ENCODE results near the gene AIFM1. TPM values are rescaled to one million over a fixed set of nuclear protein-coding genes. Genes with fewer than 3 reads are reported as not detected.

AIFM1 gene
- total and polyA plus RNA-seq, 2 donors (not counting 3 experiments of a cell fraction or from before 2014, with no cell fraction given): 23.7 to 29.7 TPM

DNA sequence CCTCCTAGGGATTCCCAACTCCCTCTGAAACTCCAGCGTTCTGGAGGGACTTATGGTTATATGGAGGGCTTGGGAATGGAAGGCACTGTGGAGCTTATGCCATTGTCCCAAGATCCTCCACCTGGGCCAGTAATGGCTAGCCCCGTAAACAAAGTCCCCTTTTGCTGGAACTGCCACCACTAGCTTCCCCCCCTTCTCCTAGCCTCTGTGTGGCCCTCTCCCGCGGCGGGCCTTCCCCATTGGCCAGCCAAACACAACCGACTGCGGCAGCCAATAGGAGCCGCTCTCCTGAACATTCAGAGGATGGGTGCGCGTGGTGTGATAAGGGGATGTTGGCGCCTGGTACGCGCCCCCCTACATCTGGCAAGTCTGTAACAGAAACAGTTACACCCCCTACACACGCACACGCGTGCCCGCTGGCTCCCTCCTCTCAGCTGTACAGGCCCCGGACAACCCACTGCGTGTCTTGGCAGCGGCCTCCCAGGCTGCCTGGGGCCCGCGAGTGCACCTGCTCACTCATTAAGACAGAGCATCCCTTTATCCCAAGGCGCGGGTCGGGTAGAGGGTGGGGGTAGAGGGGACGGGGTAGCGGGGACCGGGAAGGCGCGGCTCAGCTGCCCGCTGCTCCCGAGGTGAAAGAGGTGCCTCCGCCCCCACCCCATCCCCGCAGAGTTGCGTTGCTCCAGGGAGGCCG lies 5.3 kb upstream of the AIFM1 start:
- no peak for DNase-seq (ENCODE audit: low read depth, low spot score)
- Histone ChIP-seq H3K27me3 (ENCODE audit: control insufficient read depth in 2 of 2, insufficient read depth in 2 of 2, low read length in 2 of 2) (no peaks in the 10 kb centered on the region), H3K36me3 (ENCODE audit: control insufficient read depth in 2 of 2, extremely low read depth in 1 of 2, insufficient read depth in 2 of 2, low read length in 2 of 2) (no peaks in the 10 kb centered on the region), H3K4me2 (ENCODE audit: insufficient read depth, low read length) (peak overlapping the region; percentile 57), H4K20me1 (replicated peaks; ENCODE audit: control insufficient read depth, extremely low read depth, insufficient read depth, low read length) (no peaks in the 10 kb centered on the region), H3K9me3 (replicated peaks; ENCODE audit: control insufficient read depth, insufficient read depth, low read length) (no peaks in the 10 kb centered on the region), H3K27ac (ENCODE audit: insufficient read depth, low read depth, low read length) (no peak overlapping the region), H3K4me1 (ENCODE audit: control insufficient read depth, extremely low read depth, insufficient read depth, low read length) (peaks cover 35% of the 10 kb centered on the region), H2AFZ (ENCODE audit: low read depth, low read length) (peak overlapping the region; percentile 32), H3K9ac (replicated peaks; ENCODE audit: extremely low read depth, insufficient read depth, low read length) (no peak overlapping the region), H3K4me3 (replicated peaks in 1 of 3; ENCODE audit: insufficient read depth in 1 of 3, low read depth in 1 of 3, low read length in 3 of 3) (peak overlapping the region; percentile 30 to 53 (median 48)), H3K9me1 (replicated peaks; ENCODE audit: control insufficient read depth, extremely low read depth, insufficient read depth, low read length) (no peaks in the 10 kb centered on the region), H3K79me2 (ENCODE audit: control insufficient read depth, insufficient read depth, low read length) (no peaks in the 10 kb centered on the region)
- intact Hi-C loops (cut with micrococcal nuclease): no loop called here
- dilution Hi-C loops (cut with MboI; ENCODE audit: extremely low pct_ligation_motif_present, low sequenced_read_pairs): no loop called here
- POLR2A ChIA-PET: no interaction called here
- TF ChIP-seq, protein P1, sequence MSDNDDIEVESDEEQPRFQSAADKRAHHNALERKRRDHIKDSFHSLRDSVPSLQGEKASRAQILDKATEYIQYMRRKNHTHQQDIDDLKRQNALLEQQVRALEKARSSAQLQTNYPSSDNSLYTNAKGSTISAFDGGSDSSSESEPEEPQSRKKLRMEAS (IDR thresholded peaks at IDR 0.05; ENCODE audit: insufficient read depth, insufficient read length): no peak
- no peak for TF ChIP-seq EZH2 (IDR thresholded peaks at IDR 0.05; ENCODE audit: borderline replicate concordance, low read depth, low read length, severe bottlenecking)
- no peak for TF ChIP-seq JUN (IDR thresholded peaks at IDR 0.05; ENCODE audit: borderline replicate concordance, insufficient read depth, insufficient read length, low read depth)
- no peak for TF ChIP-seq GATA2 (IDR thresholded peaks at IDR 0.05; ENCODE audit: insufficient read depth, insufficient read length, low read depth, low read length)
- TF ChIP-seq POLR2AphosphoS5 (IDR thresholded peaks at IDR 0.05; ENCODE audit: insufficient read depth, low read depth, low read length): no peak
- BruUV-seq (replicated peaks): no TSS peak
- FAIRE-seq: peak; percentile 40
- CTCF ChIA-PET: interaction anchor here (0.7 to 2.5 kb wide), 3 partner anchors 17 to 110 kb away, joined by 4 to 8 read pairs (median 4); no protein-coding TSS in a partner anchor

DNA sequence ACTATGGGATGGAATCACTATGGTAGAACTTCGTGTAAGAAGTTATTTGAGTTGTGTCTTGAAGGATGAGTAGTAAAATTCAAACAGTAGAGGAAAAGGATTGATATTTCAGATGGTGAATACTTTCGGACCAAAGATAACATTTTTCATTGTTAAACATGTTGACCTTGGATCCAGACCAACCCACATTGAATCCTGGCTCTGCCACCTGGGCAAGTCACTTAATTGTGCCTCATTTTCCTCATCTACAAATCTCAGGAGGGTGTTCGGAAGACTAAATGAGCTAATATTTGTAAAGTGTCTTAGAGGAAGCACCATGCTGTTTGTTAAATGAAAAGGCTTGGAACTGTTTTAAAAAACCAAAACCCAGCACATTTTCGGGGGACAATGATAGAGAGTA lies 1.4 kb upstream of the AIFM1 start:
- dilution Hi-C loops (cut with MboI; ENCODE audit: extremely low pct_ligation_motif_present, low sequenced_read_pairs) (no loop called here), intact Hi-C loops (cut with micrococcal nuclease) (loop anchor here (2.0 kb wide), 2 partner anchors 46 to 82 kb away; no protein-coding TSS in a partner anchor)
- peak overlapping the region; percentile 92 for H3K4me2 ChIP-seq (ENCODE audit: insufficient read depth, low read length)
- no peak overlapping the region for H2AFZ ChIP-seq (ENCODE audit: low read depth, low read length)
- no peak overlapping the region for H3K27ac ChIP-seq (ENCODE audit: insufficient read depth, low read depth, low read length)
- peak; percentile 31 for DNase-seq (ENCODE audit: low read depth, low spot score)
- CTCF ChIA-PET: no interaction called here
- POLR2A ChIA-PET: no interaction called here
- H3K36me3 ChIP-seq (ENCODE audit: control insufficient read depth in 2 of 2, extremely low read depth in 1 of 2, insufficient read depth in 2 of 2, low read length in 2 of 2): no peaks in the 10 kb centered on the region
- H3K79me2 ChIP-seq (ENCODE audit: control insufficient read depth, insufficient read depth, low read length): peaks cover 5% of the 10 kb centered on the region
- peaks cover 17% of the 10 kb centered on the region for H3K4me1 ChIP-seq (ENCODE audit: control insufficient read depth, extremely low read depth, insufficient read depth, low read length)
- no peak overlapping the region for H3K9ac ChIP-seq (replicated peaks; ENCODE audit: extremely low read depth, insufficient read depth, low read length)
- no peaks in the 10 kb centered on the region for H3K9me3 ChIP-seq (replicated peaks; ENCODE audit: control insufficient read depth, insufficient read depth, low read length)
- TF ChIP-seq MYC (IDR thresholded peaks at IDR 0.05; ENCODE audit: low read depth, low read length) (no peak), JUN (IDR thresholded peaks at IDR 0.05; ENCODE audit: borderline replicate concordance, insufficient read depth, insufficient read length, low read depth) (no peak)
- H4K20me1 ChIP-seq (replicated peaks; ENCODE audit: control insufficient read depth, extremely low read depth, insufficient read depth, low read length): no peaks in the 10 kb centered on the region
- no peak for FAIRE-seq
- no peaks in the 10 kb centered on the region for H3K27me3 ChIP-seq (ENCODE audit: control insufficient read depth in 2 of 2, insufficient read depth in 2 of 2, low read length in 2 of 2)
- no peaks in the 10 kb centered on the region for H3K9me1 ChIP-seq (replicated peaks; ENCODE audit: control insufficient read depth, extremely low read depth, insufficient read depth, low read length)
- H3K4me3 ChIP-seq (replicated peaks in 1 of 3; ENCODE audit: insufficient read depth in 1 of 3, low read depth in 1 of 3, low read length in 3 of 3): peak overlapping the region in 1 of 3 experiments; percentile 91
- BruUV-seq (replicated peaks): no TSS peak

All from endothelial cell of umbilical vein (primary cell).